HepG2 (cell line): ENCODE measurements around the gene TMEM141. TPM values are rescaled to one million over a fixed set of nuclear protein-coding genes. Genes with fewer than 3 reads are reported as not detected.

Experiments
- ATAC-seq: fragments of 200-7000 bp; cut with Tn5 transposase; 3 replicates; pipeline ENCODE4 v1.9.1; 2020; ENCODE audit warnings: mild to moderate bottlenecking, moderate library complexity
- BruUV-seq: library from RNA; stranded (reverse); fragments of 400-500 nt; replicated peaks from 2 replicates; lab custom pipeline; 2021; lab: Mats Ljungman, UMichigan
- CTCF ChIA-PET: fragments of 300-600 bp; formaldehyde crosslinking; extraction: SDS; loops from one replicate; lab custom pipeline; 2021; ENCODE audit warnings: low total read pairs, inconsistent platforms, low intra/inter-chr PET ratio; lab: Yijun Ruan, JAX
- POLR2A ChIA-PET: fragments of 350-600 bp; sonication (Branson Sonifier 250); formaldehyde crosslinking; loops from one replicate; lab custom pipeline; 2020; ENCODE audit warnings: antibody characterized with exemption, inconsistent platforms; lab: Yijun Ruan, JAX
- DNase-seq: peaks from one replicate; pipeline ENCODE4 v3.0.0-alpha.2; 2015; ENCODE audit warnings: low spot score
- FAIRE-seq: peaks from 3 replicates; lab custom pipeline; 2011; peaks lifted over from hg19 to GRCh38; lab: Jason Lieb, UNC
- H2AFZ ChIP-seq: one replicate; pipeline ENCODE4 v1.6.1; 2011; ENCODE audit warnings: low read length, inconsistent platforms
- H3K27ac ChIP-seq: fragments of 300-600 bp; 3 replicates; pipeline ENCODE4 v1.8.0; 2011; ENCODE audit warnings: mixed run types, mild to moderate bottlenecking, mixed read lengths, low read length, inconsistent platforms; ENCODE audit not compliant: insufficient read depth; ENCODE audit errors: extremely low read length
- H3K27me3 ChIP-seq, 2 experiments: fragments of 200-600 bp in 1 of 2; 2 replicates in 1 of 2; 3 replicates in 1 of 2; pipeline versions ENCODE4 v1.6.0 to v1.8.0; 2011; ENCODE audit warnings: low read length in 2 of 2, mild to moderate bottlenecking in 2 of 2, moderate library complexity in 2 of 2, inconsistent platforms in 1 of 2; ENCODE audit not compliant: insufficient read depth in 2 of 2, control insufficient read depth in 1 of 2
- H3K36me3 ChIP-seq, 2 experiments: fragments of 200-600 bp in 1 of 2; replicated peaks in 1 of 2; 2 replicates in 1 of 2; 3 replicates in 1 of 2; pipeline versions ENCODE4 v1.5.1 to v1.8.0; 2011; ENCODE audit warnings: low read length in 2 of 2, inconsistent platforms in 1 of 2; ENCODE audit not compliant: insufficient read depth in 2 of 2, control insufficient read depth in 1 of 2
- H3K4me1 ChIP-seq: 2 replicates; pipeline ENCODE4 v1.5.1; 2012; ENCODE audit warnings: low read length, inconsistent platforms; ENCODE audit not compliant: insufficient read depth
- H3K4me2 ChIP-seq: 2 replicates; pipeline ENCODE4 v1.6.0; 2011; ENCODE audit warnings: low read depth, low read length, inconsistent platforms
- H3K4me3 ChIP-seq, 3 experiments: fragments of 200-600 bp in 1 of 3; sonication (generic), shearing (Covaris generic) in 1 of 3; replicated peaks in 1 of 3; 2 replicates each; pipeline ENCODE4 v1.5.1; 2011 to 2016; ENCODE audit warnings: low read length in 3 of 3, inconsistent platforms in 2 of 3, low read depth in 2 of 3, mild to moderate bottlenecking in 2 of 3, control low read depth in 1 of 3, mixed read lengths in 1 of 3; ENCODE audit not compliant: insufficient read depth in 1 of 3
- H3K79me2 ChIP-seq: one replicate; pipeline ENCODE4 v1.6.1; 2011; ENCODE audit warnings: low read length, inconsistent platforms; ENCODE audit not compliant: insufficient read depth
- H3K9ac ChIP-seq: 2 replicates; pipeline ENCODE4 v1.6.0; 2011; ENCODE audit warnings: mild to moderate bottlenecking, low read depth, low read length, inconsistent platforms; ENCODE audit not compliant: insufficient read depth
- H3K9me3 ChIP-seq: 2 replicates; pipeline ENCODE4 v1.5.1; 2012; ENCODE audit warnings: mild to moderate bottlenecking, low read length
- H4K20me1 ChIP-seq: 2 replicates; pipeline ENCODE4 v1.6.0; 2011; ENCODE audit warnings: inconsistent platforms, mild to moderate bottlenecking, low read length, moderate library complexity; ENCODE audit not compliant: insufficient read depth
- DMAP1 ChIP-seq: IDR thresholded peaks from 2 replicates; pipeline ENCODE4 v1.6.1; 2016
- E2F1 ChIP-seq: sonication (generic); formaldehyde crosslinking; IDR thresholded peaks from 2 replicates; pipeline ENCODE4 v1.5.0; 2020; ENCODE audit warnings: missing genetic modification reagents
- HDAC1 ChIP-seq: sonication (generic); formaldehyde crosslinking; IDR thresholded peaks from 2 replicates; pipeline ENCODE4 v1.5.1; 2020; ENCODE audit warnings: mild to moderate bottlenecking, missing genetic modification reagents
- KLF16 ChIP-seq, 2 experiments: sonication (generic) in 1 of 2; formaldehyde crosslinking in 1 of 2; IDR thresholded peaks; 2 replicates each; pipeline versions ENCODE4 v1.6.1 to v1.8.0; 2016 to 2023; ENCODE audit warnings: missing genetic modification reagents in 2 of 2, missing compliant biosample characterization in 1 of 2
- MAZ ChIP-seq, 2 experiments: sonication (generic) in 1 of 2; formaldehyde crosslinking in 1 of 2; IDR thresholded peaks; 2 replicates each; pipeline versions ENCODE4 v1.5.0 to v1.6.1; 2012 to 2020; ENCODE audit warnings: low read depth in 2 of 2, mild to moderate bottlenecking in 2 of 2, borderline replicate concordance in 1 of 2, improper control_type of control experiment in 1 of 2, low read length in 1 of 2, missing genetic modification reagents in 1 of 2, moderate library complexity in 1 of 2
- NFKB2 ChIP-seq: sonication (generic); formaldehyde crosslinking; IDR thresholded peaks from 2 replicates; pipeline ENCODE4 v1.4.0; 2020; ENCODE audit warnings: missing genetic modification reagents, borderline replicate concordance
- POLR2A ChIP-seq, 2 experiments: IDR thresholded peaks; 2 replicates each; pipeline ENCODE4 v1.6.1; 2011; ENCODE audit warnings: low read depth in 2 of 2, low read length in 2 of 2, mild to moderate bottlenecking in 1 of 2, moderate library complexity in 1 of 2; ENCODE audit not compliant: insufficient read depth in 1 of 2
- SRF ChIP-seq: IDR thresholded peaks from 2 replicates; pipeline ENCODE4 v1.6.1; 2011; ENCODE audit warnings: mild to moderate bottlenecking, low read depth, low read length, moderate library complexity
- ZNF230 ChIP-seq: sonication (generic); formaldehyde crosslinking; IDR thresholded peaks from 2 replicates; pipeline ENCODE4 v1.4.0; 2020; ENCODE audit warnings: mild to moderate bottlenecking, missing genetic modification reagents
- ZNF572 ChIP-seq: sonication (generic); formaldehyde crosslinking; IDR thresholded peaks from 2 replicates; pipeline ENCODE4 v1.5.1; 2020; ENCODE audit warnings: mild to moderate bottlenecking, missing genetic modification reagents
- ZNF773 ChIP-seq: sonication (generic); formaldehyde crosslinking; IDR thresholded peaks from 2 replicates; pipeline ENCODE4 v1.4.0; 2020; ENCODE audit warnings: missing genetic modification reagents, borderline replicate concordance
- ZNF878 ChIP-seq: sonication (generic); formaldehyde crosslinking; IDR thresholded peaks from 2 replicates; pipeline ENCODE4 v1.8.1; 2023; ENCODE audit warnings: mild to moderate bottlenecking, missing genetic modification reagents, moderate library complexity
- WGBS: methylation state at CpG from one replicate; pipeline ENCODE4 v1.1.6; 2017; ENCODE audit warnings: low lambda C conversion rate; 5-methylcytosine and 5-hydroxymethylcytosine counted together
- in situ Hi-C: cut with HindIII; loops from 2 replicates; pipeline ENCODE4 v1.10.0; 2017; ENCODE audit warnings: low pct_unique_long_range_greater_than_20kb; ENCODE audit not compliant: extremely low pct_ligation_motif_present
- intact Hi-C: fragments of 100-400 bp; cut with micrococcal nuclease; formaldehyde crosslinking; loops from one replicate; pipeline ENCODE4 v1.10.0; 2022; ENCODE audit not compliant: unreplicated experiment
- polyA plus RNA-seq, 8 experiments: library from polyadenylated mRNA; depleted of rRNA in 3 of 8; stranded (reverse) in 7 of 8; unstranded in 1 of 8; fragments of >200 nt; fragmentation: Illumina TruSeq in 4 of 8; extraction: Trizol in 4 of 8; gene quantifications; 2 replicates each; pipeline versions ENCODE4 v1.2.1 to v1.2.3, GENCODE V29; 2011 to 2016; ENCODE audit warnings: low read depth in 4 of 8, missing spikeins in 1 of 8, mixed read lengths in 1 of 8; ENCODE audit not compliant: insufficient read depth in 1 of 8
- total RNA-seq, 5 experiments: library from RNA; depleted of rRNA; stranded (reverse); fragments of >200 nt; fragmentation: Illumina TruSeq; extraction: Trizol; gene quantifications; 2 replicates each; pipeline ENCODE4 v1.2.3, GENCODE V29; 2016; ENCODE audit warnings: low read depth in 1 of 5
- TF ChIP-seq, protein P1 (sequence below): sonication (generic); formaldehyde crosslinking; IDR thresholded peaks from 2 replicates; pipeline ENCODE4 v1.5.1; 2020; ENCODE audit warnings: mild to moderate bottlenecking, missing genetic modification reagents, borderline replicate concordance

Gene TMEM141
- total and polyA plus RNA-seq, 2 of the 13 experiments (the other 11 are each of a cell fraction or from before 2014, with no cell fraction given) = 81.0 to 202 TPM

DNA sequence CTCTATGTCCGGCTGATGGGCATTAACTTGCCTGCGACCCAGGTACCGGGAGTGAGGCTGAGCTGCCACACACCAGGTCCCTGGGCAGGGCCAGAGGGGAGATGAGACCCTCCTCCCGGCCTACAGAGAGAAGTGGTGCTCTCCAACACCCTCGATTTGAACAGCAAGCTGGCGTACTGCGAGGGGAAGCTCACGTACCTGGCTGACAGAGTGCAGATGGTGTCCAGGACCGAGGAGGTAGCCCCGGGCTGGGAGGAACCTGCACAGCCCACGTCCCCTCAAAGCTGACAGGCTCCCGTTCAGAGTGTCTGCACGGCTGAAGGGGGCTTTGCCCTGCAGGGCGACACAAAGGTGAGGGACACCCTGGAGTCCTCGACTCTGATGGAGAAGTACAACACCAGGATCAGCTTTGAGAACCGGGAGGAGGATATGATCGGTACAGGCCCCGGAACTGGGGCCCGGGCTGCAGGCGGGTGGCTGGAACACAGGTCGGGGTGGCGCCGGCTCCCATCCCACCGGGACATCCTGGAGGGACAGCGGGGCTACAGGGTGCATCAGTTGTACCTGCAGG, 15.6 kb downstream of the TMEM141 start (continued):
- TF ChIP-seq SRF = no peak
- TF ChIP-seq, all 625 proteins: peak for 7

DNA sequence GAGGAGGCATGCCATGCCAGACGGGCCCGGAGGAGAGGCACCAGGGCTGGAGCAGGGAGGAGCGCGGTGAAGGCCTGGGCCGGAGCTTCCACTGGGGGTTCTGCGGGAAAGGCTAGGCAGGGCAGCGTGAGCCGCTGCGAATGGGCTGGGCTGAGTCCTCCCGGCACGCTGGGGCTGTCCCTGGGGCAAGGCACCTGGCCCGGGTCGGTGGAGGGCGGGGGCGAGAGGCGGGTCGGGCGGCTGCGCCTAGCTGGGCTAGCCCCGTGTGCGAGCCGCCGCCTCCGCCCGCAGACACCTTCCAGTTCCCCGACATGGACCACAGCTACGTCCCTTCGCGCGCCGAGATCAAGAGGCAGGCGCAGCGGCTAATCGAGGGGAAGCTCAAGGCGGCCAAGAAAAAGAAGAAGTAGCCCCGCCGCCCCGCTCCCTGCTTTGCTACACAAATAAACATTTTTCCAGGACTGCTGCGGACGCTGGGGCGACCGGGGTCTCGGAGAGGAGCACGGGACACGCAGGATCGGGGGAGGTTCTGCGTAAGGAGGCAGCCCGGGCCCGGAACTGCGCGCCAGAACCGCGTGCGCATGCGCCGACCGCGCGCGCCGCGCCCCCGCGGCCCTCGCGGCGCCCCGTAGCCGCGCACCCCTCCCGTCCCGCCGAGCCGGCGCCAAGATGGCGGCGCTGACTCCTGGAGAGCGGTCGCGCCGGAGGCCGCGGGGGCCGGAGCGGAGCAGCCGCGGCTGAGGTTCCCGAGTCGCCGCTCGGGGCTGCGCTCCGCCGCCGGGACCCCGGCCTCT, 16.3 kb downstream of the TMEM141 start, which contains the start of gene RABL6:
Gene RABL6, plus strand, starts transcription at position 668 of the 794 bp plus-strand sequence. CDS start 249 bp downstream, outside the sequence.
- Histone ChIP-seq H3K36me3 (peaks cover 2 to 7% of the 10 kb centered on the region in 2 experiments; a peak in 2 of 5 replicates), H4K20me1 (no peaks in the 10 kb centered on the region; the same call in 1 of the 2 replicates), H3K4me2 (peak within 1 kb of the TSS; percentile 88), H3K4me1 (peaks cover 68% of the 10 kb centered on the region), H3K27ac (peak within 1 kb of the TSS; percentile 76), H3K9me3 (no peaks in the 10 kb centered on the region), H3K79me2 (peaks cover 59% of the 10 kb centered on the region), H3K27me3 (no peaks in the 10 kb centered on the region), H3K4me3 (peak within 1 kb of the TSS; percentile 88 to 96 (median 92)), H3K9ac (peak within 1 kb of the TSS; percentile 86), H2AFZ (no peak within 1 kb of the TSS)
- ChIA-PET CTCF (interaction anchor here (1.0 kb wide), 1 partner anchor 15 kb away, joined by 4 read pairs; no protein-coding TSS in a partner anchor), POLR2A (interaction anchor here (1.0 to 5.0 kb wide), 8 partner anchors 7 to 248 kb away, joined by 3 to 35 read pairs (median 6); partner anchors contain the start of genes CCDC183, TMEM141 and TRAF2)
- 0% methylated on average over 2 of the region's 96 CpGs for WGBS
- ATAC-seq (peak; percentile 58), FAIRE-seq (no peak), DNase-seq (peak; percentile 40)
- TSS peak; percentile 63 for BruUV-seq
- in situ Hi-C loops = no loop called here
- intact Hi-C loops = no loop called here
- peak; percentile 40; the same call in 1 of the 2 replicates for TF ChIP-seq NFKB2 (CRISPR knock-in tag)
- peak; percentile 57; the same call in 1 of the 2 replicates for TF ChIP-seq E2F1
- TF ChIP-seq ZNF572 (CRISPR knock-in tag) = no peak
- peak in 1 of 2 experiments; percentile 60; a peak in 1 of 4 replicates for TF ChIP-seq KLF16 (CRISPR knock-in tag; IDR thresholded peaks at IDR 0.05)
- TF ChIP-seq HDAC1 (CRISPR knock-in tag) = no peak
- TF ChIP-seq POLR2A (IDR thresholded peaks at IDR 0.05; ENCODE audit: insufficient read depth in 1 of 2, low read depth in 2 of 2, low read length in 2 of 2) = 0 out of 4 replicates have a peak, but pooled peaks of 1 of the 2 experiments have one; percentile 23
- no peak for TF ChIP-seq SRF
- TF ChIP-seq ZNF230 (CRISPR knock-in tag) = no peak
- 0 out of 2 replicates have a peak, but pooled peaks have one; percentile 33 for TF ChIP-seq ZNF878
- TF ChIP-seq, protein P1, sequence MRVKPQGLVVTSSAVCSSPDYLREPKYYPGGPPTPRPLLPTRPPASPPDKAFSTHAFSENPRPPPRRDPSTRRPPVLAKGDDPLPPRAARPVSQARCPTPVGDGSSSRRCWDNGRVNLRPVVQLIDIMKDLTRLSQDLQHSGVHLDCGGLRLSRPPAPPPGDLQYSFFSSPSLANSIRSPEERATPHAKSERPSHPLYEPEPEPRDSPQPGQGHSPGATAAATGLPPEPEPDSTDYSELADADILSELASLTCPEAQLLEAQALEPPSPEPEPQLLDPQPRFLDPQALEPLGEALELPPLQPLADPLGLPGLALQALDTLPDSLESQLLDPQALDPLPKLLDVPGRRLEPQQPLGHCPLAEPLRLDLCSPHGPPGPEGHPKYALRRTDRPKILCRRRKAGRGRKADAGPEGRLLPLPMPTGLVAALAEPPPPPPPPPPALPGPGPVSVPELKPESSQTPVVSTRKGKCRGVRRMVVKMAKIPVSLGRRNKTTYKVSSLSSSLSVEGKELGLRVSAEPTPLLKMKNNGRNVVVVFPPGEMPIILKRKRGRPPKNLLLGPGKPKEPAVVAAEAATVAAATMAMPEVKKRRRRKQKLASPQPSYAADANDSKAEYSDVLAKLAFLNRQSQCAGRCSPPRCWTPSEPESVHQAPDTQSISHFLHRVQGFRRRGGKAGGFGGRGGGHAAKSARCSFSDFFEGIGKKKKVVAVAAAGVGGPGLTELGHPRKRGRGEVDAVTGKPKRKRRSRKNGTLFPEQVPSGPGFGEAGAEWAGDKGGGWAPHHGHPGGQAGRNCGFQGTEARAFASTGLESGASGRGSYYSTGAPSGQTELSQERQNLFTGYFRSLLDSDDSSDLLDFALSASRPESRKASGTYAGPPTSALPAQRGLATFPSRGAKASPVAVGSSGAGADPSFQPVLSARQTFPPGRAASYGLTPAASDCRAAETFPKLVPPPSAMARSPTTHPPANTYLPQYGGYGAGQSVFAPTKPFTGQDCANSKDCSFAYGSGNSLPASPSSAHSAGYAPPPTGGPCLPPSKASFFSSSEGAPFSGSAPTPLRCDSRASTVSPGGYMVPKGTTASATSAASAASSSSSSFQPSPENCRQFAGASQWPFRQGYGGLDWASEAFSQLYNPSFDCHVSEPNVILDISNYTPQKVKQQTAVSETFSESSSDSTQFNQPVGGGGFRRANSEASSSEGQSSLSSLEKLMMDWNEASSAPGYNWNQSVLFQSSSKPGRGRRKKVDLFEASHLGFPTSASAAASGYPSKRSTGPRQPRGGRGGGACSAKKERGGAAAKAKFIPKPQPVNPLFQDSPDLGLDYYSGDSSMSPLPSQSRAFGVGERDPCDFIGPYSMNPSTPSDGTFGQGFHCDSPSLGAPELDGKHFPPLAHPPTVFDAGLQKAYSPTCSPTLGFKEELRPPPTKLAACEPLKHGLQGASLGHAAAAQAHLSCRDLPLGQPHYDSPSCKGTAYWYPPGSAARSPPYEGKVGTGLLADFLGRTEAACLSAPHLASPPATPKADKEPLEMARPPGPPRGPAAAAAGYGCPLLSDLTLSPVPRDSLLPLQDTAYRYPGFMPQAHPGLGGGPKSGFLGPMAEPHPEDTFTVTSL (CRISPR knock-in tag) = peak; percentile 37; the same call in 1 of the 2 replicates
- peak; percentile 31; the same call in 1 of the 2 replicates for TF ChIP-seq MAZ (IDR thresholded peaks at IDR 0.05; ENCODE audit: borderline replicate concordance, low read depth, low read length)
- TF ChIP-seq MAZ (CRISPR knock-in tag; IDR thresholded peaks at IDR 0.05; ENCODE audit: low read depth) = peak; percentile 88
- TF ChIP-seq DMAP1 (CRISPR knock-in tag) = peak; percentile 49; the same call in 1 of the 2 replicates
- peak; percentile 31; the same call in 1 of the 2 replicates for TF ChIP-seq ZNF773
